Panc1 (cell line): ENCODE results near the gene ODC1. TPM values are rescaled to one million over a fixed set of nuclear protein-coding genes. Genes with fewer than 3 reads are reported as not detected.

Experiments
- ATAC-seq: fragments of 200-7000 bp; cut with Tn5 transposase; 2 replicates; pipeline ENCODE4 v1.9.1; 2020; ENCODE audit warnings: mild to moderate bottlenecking, moderate library complexity
- BruUV-seq: library from RNA; stranded (reverse); fragments of 400-500 nt; replicated peaks from 2 replicates; lab custom pipeline; 2021; lab: Mats Ljungman, UMichigan
- CTCF ChIA-PET: fragments of 300-600 bp; sonication (Branson Sonifier 250); formaldehyde crosslinking; loops from one replicate; lab custom pipeline; 2022; ENCODE audit warnings: antibody characterized with exemption; lab: Charles Lee
- POLR2A ChIA-PET: fragments of 300-600 bp; sonication (Branson Sonifier 250); formaldehyde crosslinking; loops from one replicate; lab custom pipeline; 2022; ENCODE audit warnings: antibody characterized with exemption; lab: Charles Lee
- DNase-seq: peaks from one replicate; pipeline ENCODE4 v3.0.0-alpha.2; 2010; ENCODE audit warnings: low read depth, low spot score
- H3K27ac ChIP-seq: 2 replicates; pipeline ENCODE4 v1.5.1; 2011; ENCODE audit warnings: mild to moderate bottlenecking, low read length, inconsistent platforms
- H3K27me3 ChIP-seq: fragments of 200-500 bp; sonication (Bioruptor generic); 2 replicates; pipeline ENCODE4 v1.6.0; 2014; ENCODE audit warnings: low read length, inconsistent platforms; ENCODE audit not compliant: control insufficient read depth, insufficient read depth
- H3K36me3 ChIP-seq: fragments of 200-500 bp; sonication (Bioruptor generic); 2 replicates; pipeline ENCODE4 v1.5.1; 2014; ENCODE audit warnings: inconsistent platforms, mild to moderate bottlenecking, low read length, moderate library complexity; ENCODE audit not compliant: control insufficient read depth, insufficient read depth
- H3K4me1 ChIP-seq: 2 replicates; pipeline ENCODE4 v1.5.1; 2011; ENCODE audit warnings: inconsistent platforms, mild to moderate bottlenecking, low read length, moderate library complexity; ENCODE audit not compliant: control insufficient read depth, insufficient read depth
- H3K4me3 ChIP-seq, 2 experiments: 2 replicates each; pipeline ENCODE4 v1.5.1; 2011 to 2012; ENCODE audit warnings: low read depth in 2 of 2, low read length in 2 of 2, mild to moderate bottlenecking in 2 of 2, inconsistent platforms in 1 of 2, moderate library complexity in 1 of 2
- H3K9me3 ChIP-seq: fragments of 200-500 bp; sonication (Bioruptor generic); 2 replicates; pipeline ENCODE4 v1.5.1; 2014; ENCODE audit warnings: low read depth, mild to moderate bottlenecking, inconsistent platforms, low read length, moderate library complexity; ENCODE audit not compliant: control insufficient read depth, insufficient read depth
- CTCF ChIP-seq: fragments of 450-650 bp; IDR thresholded peaks from 2 replicates; pipeline ENCODE4 v1.5.1; 2017; ENCODE audit warnings: mild to moderate bottlenecking
- POLR2AphosphoS5 ChIP-seq: IDR thresholded peaks from 2 replicates; pipeline ENCODE4 v1.6.1; 2012; ENCODE audit warnings: mild to moderate bottlenecking, low read depth, low read length, moderate library complexity
- SIN3A ChIP-seq: IDR thresholded peaks from 2 replicates; pipeline ENCODE4 v1.6.1; 2012; ENCODE audit warnings: low read depth, mild to moderate bottlenecking, low read length, moderate library complexity, borderline replicate concordance; ENCODE audit not compliant: insufficient read depth
- TCF7L2 ChIP-seq: IDR thresholded peaks from 2 replicates; pipeline ENCODE4 v1.6.1; 2011; ENCODE audit warnings: mild to moderate bottlenecking, low read depth, low read length, inconsistent platforms
- in situ Hi-C: cut with HindIII; loops from 2 replicates; pipeline ENCODE4 v1.10.0; 2016; ENCODE audit warnings: low sequenced_read_pairs, low pct_unique_long_range_greater_than_20kb
- intact Hi-C: fragments of 100-400 bp; cut with micrococcal nuclease; formaldehyde crosslinking; loops from one replicate; pipeline ENCODE4 v1.10.0; 2022; ENCODE audit not compliant: unreplicated experiment
- total RNA-seq: library from RNA; stranded (reverse); gene quantifications from one replicate; pipeline ENCODE4 v1.2.1, GENCODE V29; 2021; ENCODE audit not compliant: unreplicated experiment
- TF ChIP-seq, protein P1 (sequence below), 2 experiments: IDR thresholded peaks; 2 replicates each; pipeline ENCODE4 v1.6.1; 2011 to 2012; ENCODE audit warnings: low read depth in 2 of 2, control low read depth in 1 of 2, low read length in 1 of 2, mild to moderate bottlenecking in 1 of 2, moderate library complexity in 1 of 2; ENCODE audit not compliant: insufficient read depth in 1 of 2

The ODC1 gene
- total RNA-seq, 1 experiment from 2014 or later: 159 TPM

- ChIA-PET POLR2A (no interaction called here), CTCF (no interaction called here)
- Histone ChIP-seq H3K27ac (no peak overlapping the region), H3K4me3 (no peak overlapping the region), H3K27me3 (no peaks in the 10 kb centered on the region), H3K4me1 (peaks cover 48% of the 10 kb centered on the region), H3K36me3 (0 out of 2 replicates have a peak, but pooled peaks cover 3% of the 10 kb centered on the region), H3K9me3 (no peaks in the 10 kb centered on the region)
- BruUV-seq: no TSS peak
- TF ChIP-seq CTCF: no peak
- TF ChIP-seq POLR2AphosphoS5: no peak
- TF ChIP-seq SIN3A: no peak
- TF ChIP-seq, protein P1, sequence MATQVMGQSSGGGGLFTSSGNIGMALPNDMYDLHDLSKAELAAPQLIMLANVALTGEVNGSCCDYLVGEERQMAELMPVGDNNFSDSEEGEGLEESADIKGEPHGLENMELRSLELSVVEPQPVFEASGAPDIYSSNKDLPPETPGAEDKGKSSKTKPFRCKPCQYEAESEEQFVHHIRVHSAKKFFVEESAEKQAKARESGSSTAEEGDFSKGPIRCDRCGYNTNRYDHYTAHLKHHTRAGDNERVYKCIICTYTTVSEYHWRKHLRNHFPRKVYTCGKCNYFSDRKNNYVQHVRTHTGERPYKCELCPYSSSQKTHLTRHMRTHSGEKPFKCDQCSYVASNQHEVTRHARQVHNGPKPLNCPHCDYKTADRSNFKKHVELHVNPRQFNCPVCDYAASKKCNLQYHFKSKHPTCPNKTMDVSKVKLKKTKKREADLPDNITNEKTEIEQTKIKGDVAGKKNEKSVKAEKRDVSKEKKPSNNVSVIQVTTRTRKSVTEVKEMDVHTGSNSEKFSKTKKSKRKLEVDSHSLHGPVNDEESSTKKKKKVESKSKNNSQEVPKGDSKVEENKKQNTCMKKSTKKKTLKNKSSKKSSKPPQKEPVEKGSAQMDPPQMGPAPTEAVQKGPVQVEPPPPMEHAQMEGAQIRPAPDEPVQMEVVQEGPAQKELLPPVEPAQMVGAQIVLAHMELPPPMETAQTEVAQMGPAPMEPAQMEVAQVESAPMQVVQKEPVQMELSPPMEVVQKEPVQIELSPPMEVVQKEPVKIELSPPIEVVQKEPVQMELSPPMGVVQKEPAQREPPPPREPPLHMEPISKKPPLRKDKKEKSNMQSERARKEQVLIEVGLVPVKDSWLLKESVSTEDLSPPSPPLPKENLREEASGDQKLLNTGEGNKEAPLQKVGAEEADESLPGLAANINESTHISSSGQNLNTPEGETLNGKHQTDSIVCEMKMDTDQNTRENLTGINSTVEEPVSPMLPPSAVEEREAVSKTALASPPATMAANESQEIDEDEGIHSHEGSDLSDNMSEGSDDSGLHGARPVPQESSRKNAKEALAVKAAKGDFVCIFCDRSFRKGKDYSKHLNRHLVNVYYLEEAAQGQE (IDR thresholded peaks at IDR 0.05; ENCODE audit: insufficient read depth in 1 of 2, low read depth in 2 of 2, low read length in 1 of 2): no peak
- TF ChIP-seq TCF7L2: no peak
- ATAC-seq (0 out of 2 replicates have a peak, but pooled peaks have one; percentile 16), DNase-seq (no peak)
- in situ Hi-C loops (no loop called here), intact Hi-C loops (no loop called here)
These were observed 52.2 kb downstream of the ODC1 start for GRCh38 chr2:10395893-10396292.

DNA sequence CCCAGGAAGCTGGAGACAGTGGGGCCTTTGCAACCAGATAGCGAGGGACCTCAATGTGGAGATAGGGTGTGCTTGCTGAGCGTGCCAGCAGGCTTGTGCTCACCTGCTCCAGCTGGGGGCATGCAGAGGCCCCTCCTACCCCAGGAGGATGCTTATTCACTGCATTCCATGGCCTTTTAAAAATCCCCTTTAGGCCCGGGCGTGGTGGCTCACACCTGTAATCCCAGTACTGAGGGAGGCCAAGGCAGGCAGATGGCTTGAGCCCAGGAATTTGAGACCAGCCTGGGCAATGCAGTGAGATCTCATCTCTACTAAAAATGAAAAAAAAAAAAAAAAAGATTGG is 54.5 kb downstream of the ODC1 start:
- no peak for DNase-seq
- no TSS peak for BruUV-seq
- no peak for ATAC-seq
- in situ Hi-C loops (no loop called here), intact Hi-C loops (no loop called here)
- TF ChIP-seq CTCF (no peak), POLR2AphosphoS5 (no peak)
- H3K27ac ChIP-seq: peak overlapping the region; percentile 57
- H3K36me3 ChIP-seq: no peaks in the 10 kb centered on the region
- peaks cover 69% of the 10 kb centered on the region for H3K4me1 ChIP-seq
- ChIA-PET CTCF (interaction anchor here (0.6 kb wide), 1 partner anchor 283 kb away, joined by 12 read pairs; no protein-coding TSS in a partner anchor), POLR2A (interaction anchor here (1.0 kb wide), 1 partner anchor 16 kb away, joined by 7 read pairs; no protein-coding TSS in a partner anchor)
- no peak overlapping the region for H3K4me3 ChIP-seq
- no peaks in the 10 kb centered on the region for H3K9me3 ChIP-seq
- H3K27me3 ChIP-seq: no peaks in the 10 kb centered on the region
